ENCODE results near the gene INPP5J.

DNA sequence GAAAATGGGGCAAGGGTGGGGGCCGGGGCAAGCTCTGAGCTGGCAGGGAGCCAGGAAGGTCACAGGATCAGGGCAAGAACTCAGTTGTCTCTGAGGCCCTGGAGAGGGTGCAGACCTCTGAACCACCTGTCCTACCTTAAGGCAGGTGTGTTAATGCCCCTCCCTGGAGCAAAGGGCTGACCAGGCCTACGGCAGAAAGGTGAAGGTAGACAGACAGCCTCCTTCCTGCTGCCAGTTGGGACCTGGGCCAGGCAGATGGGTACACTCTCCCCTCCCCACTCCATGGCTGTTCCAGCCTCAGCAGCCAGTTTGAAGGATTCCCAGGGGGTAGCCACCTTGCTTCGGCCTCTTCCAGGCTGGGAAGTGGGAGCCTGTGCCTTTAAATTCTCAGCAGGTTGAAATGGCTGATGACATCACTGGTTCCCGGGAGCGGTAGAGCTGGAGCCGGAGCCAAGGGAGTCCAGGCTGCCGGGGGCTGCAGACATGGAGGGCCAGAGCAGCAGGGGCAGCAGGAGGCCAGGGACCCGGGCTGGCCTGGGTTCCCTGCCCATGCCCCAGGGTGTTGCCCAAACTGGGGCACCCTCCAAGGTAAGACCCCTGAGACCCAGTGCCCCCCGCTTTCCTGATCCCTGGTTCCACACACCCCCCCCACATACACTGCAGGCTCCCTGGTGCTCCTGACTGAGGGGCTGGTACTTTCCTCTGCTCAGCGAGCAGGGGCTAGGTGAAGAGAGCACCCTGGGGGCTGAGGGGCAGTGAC, at the start of gene INPP5J:
- no peak for TF ChIP-seq SPI1 (IDR thresholded peaks at IDR 0.05; ENCODE audit: borderline replicate concordance, insufficient read depth, low read depth, low read length)
- TF ChIP-seq, protein P1, sequence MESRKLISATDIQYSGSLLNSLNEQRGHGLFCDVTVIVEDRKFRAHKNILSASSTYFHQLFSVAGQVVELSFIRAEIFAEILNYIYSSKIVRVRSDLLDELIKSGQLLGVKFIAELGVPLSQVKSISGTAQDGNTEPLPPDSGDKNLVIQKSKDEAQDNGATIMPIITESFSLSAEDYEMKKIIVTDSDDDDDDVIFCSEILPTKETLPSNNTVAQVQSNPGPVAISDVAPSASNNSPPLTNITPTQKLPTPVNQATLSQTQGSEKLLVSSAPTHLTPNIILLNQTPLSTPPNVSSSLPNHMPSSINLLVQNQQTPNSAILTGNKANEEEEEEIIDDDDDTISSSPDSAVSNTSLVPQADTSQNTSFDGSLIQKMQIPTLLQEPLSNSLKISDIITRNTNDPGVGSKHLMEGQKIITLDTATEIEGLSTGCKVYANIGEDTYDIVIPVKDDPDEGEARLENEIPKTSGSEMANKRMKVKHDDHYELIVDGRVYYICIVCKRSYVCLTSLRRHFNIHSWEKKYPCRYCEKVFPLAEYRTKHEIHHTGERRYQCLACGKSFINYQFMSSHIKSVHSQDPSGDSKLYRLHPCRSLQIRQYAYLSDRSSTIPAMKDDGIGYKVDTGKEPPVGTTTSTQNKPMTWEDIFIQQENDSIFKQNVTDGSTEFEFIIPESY (IDR thresholded peaks at IDR 0.05), result no peak
- TF ChIP-seq, protein P2, sequence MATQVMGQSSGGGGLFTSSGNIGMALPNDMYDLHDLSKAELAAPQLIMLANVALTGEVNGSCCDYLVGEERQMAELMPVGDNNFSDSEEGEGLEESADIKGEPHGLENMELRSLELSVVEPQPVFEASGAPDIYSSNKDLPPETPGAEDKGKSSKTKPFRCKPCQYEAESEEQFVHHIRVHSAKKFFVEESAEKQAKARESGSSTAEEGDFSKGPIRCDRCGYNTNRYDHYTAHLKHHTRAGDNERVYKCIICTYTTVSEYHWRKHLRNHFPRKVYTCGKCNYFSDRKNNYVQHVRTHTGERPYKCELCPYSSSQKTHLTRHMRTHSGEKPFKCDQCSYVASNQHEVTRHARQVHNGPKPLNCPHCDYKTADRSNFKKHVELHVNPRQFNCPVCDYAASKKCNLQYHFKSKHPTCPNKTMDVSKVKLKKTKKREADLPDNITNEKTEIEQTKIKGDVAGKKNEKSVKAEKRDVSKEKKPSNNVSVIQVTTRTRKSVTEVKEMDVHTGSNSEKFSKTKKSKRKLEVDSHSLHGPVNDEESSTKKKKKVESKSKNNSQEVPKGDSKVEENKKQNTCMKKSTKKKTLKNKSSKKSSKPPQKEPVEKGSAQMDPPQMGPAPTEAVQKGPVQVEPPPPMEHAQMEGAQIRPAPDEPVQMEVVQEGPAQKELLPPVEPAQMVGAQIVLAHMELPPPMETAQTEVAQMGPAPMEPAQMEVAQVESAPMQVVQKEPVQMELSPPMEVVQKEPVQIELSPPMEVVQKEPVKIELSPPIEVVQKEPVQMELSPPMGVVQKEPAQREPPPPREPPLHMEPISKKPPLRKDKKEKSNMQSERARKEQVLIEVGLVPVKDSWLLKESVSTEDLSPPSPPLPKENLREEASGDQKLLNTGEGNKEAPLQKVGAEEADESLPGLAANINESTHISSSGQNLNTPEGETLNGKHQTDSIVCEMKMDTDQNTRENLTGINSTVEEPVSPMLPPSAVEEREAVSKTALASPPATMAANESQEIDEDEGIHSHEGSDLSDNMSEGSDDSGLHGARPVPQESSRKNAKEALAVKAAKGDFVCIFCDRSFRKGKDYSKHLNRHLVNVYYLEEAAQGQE (IDR thresholded peaks at IDR 0.05; ENCODE audit: low read depth, low read length), result no peak
- no peak for TF ChIP-seq EP300 (IDR thresholded peaks at IDR 0.05; ENCODE audit: borderline replicate concordance in 1 of 2, control insufficient read depth in 1 of 2, low read depth in 2 of 2, low read length in 2 of 2)
- TF ChIP-seq, protein P3, sequence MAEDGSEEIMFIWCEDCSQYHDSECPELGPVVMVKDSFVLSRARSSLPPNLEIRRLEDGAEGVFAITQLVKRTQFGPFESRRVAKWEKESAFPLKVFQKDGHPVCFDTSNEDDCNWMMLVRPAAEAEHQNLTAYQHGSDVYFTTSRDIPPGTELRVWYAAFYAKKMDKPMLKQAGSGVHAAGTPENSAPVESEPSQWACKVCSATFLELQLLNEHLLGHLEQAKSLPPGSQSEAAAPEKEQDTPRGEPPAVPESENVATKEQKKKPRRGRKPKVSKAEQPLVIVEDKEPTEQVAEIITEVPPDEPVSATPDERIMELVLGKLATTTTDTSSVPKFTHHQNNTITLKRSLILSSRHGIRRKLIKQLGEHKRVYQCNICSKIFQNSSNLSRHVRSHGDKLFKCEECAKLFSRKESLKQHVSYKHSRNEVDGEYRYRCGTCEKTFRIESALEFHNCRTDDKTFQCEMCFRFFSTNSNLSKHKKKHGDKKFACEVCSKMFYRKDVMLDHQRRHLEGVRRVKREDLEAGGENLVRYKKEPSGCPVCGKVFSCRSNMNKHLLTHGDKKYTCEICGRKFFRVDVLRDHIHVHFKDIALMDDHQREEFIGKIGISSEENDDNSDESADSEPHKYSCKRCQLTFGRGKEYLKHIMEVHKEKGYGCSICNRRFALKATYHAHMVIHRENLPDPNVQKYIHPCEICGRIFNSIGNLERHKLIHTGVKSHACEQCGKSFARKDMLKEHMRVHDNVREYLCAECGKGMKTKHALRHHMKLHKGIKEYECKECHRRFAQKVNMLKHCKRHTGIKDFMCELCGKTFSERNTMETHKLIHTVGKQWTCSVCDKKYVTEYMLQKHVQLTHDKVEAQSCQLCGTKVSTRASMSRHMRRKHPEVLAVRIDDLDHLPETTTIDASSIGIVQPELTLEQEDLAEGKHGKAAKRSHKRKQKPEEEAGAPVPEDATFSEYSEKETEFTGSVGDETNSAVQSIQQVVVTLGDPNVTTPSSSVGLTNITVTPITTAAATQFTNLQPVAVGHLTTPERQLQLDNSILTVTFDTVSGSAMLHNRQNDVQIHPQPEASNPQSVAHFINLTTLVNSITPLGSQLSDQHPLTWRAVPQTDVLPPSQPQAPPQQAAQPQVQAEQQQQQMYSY (CRISPR knock-in tag; IDR thresholded peaks at IDR 0.05), result no peak
- TF ChIP-seq POLR2A (IDR thresholded peaks at IDR 0.05; ENCODE audit: low read depth, low read length), result no peak
- TF ChIP-seq, protein P4, sequence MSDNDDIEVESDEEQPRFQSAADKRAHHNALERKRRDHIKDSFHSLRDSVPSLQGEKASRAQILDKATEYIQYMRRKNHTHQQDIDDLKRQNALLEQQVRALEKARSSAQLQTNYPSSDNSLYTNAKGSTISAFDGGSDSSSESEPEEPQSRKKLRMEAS (IDR thresholded peaks at IDR 0.05; ENCODE audit: low read depth, low read length), result no peak
- TF ChIP-seq HDAC2 (IDR thresholded peaks at IDR 0.05), result no peak
- TF ChIP-seq, protein P5, sequence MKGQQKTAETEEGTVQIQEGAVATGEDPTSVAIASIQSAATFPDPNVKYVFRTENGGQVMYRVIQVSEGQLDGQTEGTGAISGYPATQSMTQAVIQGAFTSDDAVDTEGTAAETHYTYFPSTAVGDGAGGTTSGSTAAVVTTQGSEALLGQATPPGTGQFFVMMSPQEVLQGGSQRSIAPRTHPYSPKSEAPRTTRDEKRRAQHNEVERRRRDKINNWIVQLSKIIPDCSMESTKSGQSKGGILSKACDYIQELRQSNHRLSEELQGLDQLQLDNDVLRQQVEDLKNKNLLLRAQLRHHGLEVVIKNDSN (IDR thresholded peaks at IDR 0.05; ENCODE audit: borderline replicate concordance, extremely low read length, insufficient read depth, low read depth, low read length), result no peak
- no peak for TF ChIP-seq CREM (IDR thresholded peaks at IDR 0.05; ENCODE audit: low read depth)
- TF ChIP-seq SP1 (IDR thresholded peaks at IDR 0.05; ENCODE audit: low read depth, low read length), result no peak
- TF ChIP-seq, protein P6, sequence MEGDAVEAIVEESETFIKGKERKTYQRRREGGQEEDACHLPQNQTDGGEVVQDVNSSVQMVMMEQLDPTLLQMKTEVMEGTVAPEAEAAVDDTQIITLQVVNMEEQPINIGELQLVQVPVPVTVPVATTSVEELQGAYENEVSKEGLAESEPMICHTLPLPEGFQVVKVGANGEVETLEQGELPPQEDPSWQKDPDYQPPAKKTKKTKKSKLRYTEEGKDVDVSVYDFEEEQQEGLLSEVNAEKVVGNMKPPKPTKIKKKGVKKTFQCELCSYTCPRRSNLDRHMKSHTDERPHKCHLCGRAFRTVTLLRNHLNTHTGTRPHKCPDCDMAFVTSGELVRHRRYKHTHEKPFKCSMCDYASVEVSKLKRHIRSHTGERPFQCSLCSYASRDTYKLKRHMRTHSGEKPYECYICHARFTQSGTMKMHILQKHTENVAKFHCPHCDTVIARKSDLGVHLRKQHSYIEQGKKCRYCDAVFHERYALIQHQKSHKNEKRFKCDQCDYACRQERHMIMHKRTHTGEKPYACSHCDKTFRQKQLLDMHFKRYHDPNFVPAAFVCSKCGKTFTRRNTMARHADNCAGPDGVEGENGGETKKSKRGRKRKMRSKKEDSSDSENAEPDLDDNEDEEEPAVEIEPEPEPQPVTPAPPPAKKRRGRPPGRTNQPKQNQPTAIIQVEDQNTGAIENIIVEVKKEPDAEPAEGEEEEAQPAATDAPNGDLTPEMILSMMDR (IDR thresholded peaks at IDR 0.05 in 2 of 3, conservative IDR thresholded peaks at IDR 0.05 in 1 of 3; ENCODE audit: control insufficient read depth in 2 of 3, extremely low read depth in 1 of 3, insufficient read depth in 1 of 3, low read depth in 3 of 3, low read length in 3 of 3), result no peak
- TF ChIP-seq POLR2AphosphoS2 (IDR thresholded peaks at IDR 0.05; ENCODE audit: low read depth, low read length), result no peak

Measured in GM12878 (cell line).